Muscle of back (tissue), 13 donors: ENCODE results near the gene DEFB118. TPM values are rescaled to one million over a fixed set of nuclear protein-coding genes. Genes with fewer than 3 reads are reported as not detected.
"Not testable (repeated sequence)": the region's sequence is repeated elsewhere in the genome, so short reads cannot be mapped to it uniquely, and the experiment has no call there.

Source experiments
- DNase-seq, 3 donors: peaks; one replicate each; pipeline versions ENCODE4 v3.0.0 to v3.0.0-alpha.2; 2013
- long read RNA-seq, 9 donors: transcript quantifications; one replicate each; lab custom pipeline, GENCODE V29; 2026
- polyA plus RNA-seq, 10 donors: library from polyadenylated mRNA; unstranded; fragments of 120-200 nt; gene quantifications; one replicate each; pipeline ENCODE4 v1.2.1, GENCODE V29; 2013; ENCODE audit not compliant: insufficient read length in 10 of 10

DEFB118 gene, protein sequence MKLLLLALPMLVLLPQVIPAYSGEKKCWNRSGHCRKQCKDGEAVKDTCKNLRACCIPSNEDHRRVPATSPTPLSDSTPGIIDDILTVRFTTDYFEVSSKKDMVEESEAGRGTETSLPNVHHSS
- polyA plus RNA-seq = not detected
- long read RNA-seq, donor 1 = 0 reads
- long read RNA-seq, donor 2 = 0 reads
- long read RNA-seq, donor 3 = 0 reads
- long read RNA-seq, donor 4 = 0 reads
- long read RNA-seq, donor 5 = 0 reads
- long read RNA-seq, donor 6 = 0 reads
- long read RNA-seq, donor 7 = 0 reads
- long read RNA-seq, donor 8 = 0 reads
- long read RNA-seq, donor 9 = 0 reads

DNA sequence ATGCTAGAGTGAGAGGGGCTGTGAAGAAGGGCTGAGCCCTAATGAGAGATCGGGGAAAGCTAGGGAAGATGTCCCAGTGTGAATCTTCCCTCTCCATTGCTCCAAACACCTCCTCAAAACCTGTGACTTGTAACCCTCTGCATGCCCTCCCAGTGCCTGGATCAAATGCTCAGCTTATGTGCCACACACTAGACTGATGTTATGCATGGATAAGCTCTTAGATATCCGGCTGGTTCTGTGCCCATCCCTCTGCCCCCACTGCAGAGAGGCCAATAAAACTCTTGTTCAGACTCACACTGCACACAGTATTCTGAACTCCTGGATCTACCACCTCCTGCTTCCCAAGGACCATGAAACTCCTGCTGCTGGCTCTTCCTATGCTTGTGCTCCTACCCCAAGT is at the start of gene DEFB118:
Gene DEFB118 (plus strand): TSS at position 301 of the 400 bp plus-strand sequence. CDS start 50 bp downstream, at position 351.
- DNase-seq = no peak

DNA sequence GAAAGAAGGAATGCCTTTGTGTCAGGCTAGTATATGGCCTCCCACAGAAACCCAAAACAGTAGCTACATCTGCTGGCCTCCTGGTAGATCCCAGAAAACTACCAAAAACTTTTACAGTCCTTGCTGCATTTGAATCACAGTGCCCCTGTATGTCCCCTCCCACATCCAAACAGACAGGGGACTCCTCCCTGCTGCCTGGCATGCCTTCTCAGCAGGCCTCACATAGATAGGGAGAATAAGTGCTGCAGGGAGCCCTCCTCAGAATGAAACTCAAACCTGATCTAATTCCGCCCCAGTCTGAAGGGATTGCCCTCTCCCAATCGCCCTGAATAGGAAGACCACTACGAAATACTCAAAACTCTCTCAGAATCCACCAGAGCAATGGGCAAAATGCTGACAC is 45.9 kb upstream of the DEFB118 start:
- no peak for DNase-seq

DNA sequence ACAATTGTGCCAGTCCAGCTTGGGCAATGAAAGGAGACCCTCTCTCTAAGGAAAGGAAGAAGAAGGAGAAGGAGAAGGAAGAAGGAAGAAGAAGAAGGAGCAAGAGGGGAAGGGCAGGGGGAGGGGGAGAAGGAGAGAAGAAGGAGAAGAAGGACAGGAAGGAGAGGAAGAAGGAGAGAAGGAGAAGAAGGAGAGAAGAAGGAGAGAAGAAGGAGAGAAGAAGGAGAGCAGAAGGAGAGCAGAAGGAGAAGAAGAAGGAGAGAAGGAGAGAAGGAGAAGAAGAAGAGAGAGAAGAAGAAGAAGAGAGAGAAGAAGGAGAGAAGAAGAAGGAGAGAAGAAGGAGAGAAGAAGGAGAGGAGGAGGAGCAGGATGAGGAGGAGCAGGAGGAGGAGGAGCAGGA is 37.5 kb upstream of the DEFB118 start:
- DNase-seq = no peak

DNA sequence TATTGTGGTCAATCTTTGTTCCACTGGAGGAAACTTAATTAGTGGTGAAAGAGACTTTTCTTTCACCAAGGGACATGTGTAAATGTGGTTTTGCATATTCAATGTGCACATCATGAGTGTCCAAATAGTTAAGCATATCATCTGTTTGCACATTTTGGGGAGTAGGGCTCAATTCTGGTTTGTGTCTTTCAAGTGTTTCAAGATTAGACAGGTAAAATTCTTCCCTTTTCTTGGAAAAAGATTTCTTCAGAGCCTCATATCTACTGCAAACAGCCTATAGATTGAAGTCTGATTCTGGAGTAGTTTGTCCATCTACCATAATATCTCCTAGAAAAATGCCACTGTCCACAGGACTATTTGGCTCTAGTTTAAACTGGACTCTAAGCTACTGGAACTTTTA is 26.9 kb upstream of the DEFB118 start:
- DNase-seq = no peak

DNA sequence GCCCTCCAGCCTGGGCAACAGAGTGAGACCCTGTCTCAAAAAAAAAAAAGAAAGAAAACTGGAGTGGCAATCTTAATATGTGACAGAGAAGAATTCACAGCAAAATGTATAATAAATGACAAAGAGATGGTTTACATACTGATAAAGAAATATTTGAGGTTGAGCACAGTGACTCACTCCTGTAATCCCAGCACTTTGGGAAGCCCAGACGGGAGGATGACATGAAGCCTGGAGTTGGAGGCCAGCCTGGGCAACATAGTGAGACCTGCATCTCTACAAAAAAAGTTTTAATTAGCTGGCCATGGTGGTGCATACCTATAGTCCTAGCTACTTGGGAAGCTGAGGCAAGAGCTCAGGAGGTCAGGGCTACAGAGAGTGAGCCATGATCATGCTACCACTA is 12.4 kb upstream of the DEFB118 start:
- DNase-seq = no peak

DNA sequence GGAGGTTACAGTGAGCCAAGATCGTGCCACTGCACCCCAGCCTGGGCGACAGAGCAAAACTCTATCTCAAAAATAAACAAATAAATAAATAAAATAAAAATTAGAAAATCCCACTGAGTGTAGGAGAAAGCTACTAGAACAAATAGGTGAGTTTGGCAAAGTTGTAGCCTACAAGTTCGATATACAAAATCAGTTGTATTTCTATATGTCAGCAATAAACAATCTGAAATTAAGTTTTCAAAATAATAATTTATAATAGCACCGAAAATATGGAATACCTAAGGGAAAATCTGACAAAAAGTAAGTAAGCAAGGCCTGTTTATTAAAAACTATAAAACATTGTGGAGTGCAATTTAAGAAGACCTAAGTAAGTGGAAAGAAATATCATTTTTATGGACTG is 5.1 kb upstream of the DEFB118 start:
- no peak for DNase-seq

DNA sequence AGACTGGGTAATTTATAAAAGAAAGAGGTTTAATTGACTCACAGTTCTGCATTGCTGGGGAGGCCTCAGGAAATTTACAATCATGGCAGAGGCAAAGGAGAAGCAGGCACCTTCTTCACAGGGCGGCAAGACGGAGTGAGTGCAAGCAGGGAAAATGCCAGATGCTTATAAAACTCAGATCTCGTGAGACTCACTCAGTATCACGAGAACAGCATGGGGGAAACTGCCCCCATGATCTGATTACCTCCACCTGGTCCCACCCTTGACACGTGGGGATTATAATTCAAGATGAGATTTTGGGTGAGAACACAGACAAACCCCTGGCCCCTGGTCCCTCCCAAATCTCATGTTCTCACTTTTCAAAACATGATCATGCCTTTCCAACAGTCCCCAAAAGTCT is 4.1 kb upstream of the DEFB118 start:
- DNase-seq = not testable (repeated sequence)

DNA sequence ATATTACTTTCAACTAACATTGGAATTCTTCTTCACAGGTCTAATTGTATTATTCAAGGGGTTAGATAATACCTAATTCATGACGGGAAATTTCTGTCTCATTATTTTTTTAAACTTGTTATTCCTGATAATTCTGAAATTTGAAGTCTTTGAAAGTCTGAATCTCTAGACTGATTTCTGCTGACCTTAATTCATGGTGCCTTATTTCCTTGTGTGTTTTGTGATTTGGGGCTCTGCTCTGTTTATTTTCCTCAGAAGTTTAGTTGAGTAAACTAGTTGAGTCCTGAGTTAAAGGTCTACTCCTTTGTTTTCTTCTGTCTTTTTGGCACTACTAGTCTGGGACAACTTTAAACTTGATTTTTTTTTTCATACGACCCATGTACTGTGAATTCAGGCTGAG is 5.9 kb downstream of the DEFB118 start:
- DNase-seq = no peak

DNA sequence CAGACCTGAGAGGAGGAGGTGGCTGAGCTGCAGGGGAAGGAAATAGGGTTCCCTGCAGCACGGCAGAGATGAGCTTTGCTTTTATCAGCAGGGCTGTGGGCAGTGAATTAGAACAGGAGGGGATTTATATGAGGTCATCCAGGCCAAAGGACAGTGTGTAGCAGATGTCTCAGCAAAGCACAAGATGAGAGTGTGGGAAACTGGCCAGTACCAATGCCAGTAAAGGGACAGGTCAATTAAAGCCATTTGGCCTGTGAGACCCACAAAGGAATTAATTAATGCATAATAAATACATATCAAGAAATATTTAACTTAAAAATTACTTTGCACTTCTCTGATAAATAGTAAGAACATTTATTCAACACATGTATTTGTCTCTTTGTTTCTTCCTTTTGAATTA is 22.1 kb downstream of the DEFB118 start, which contains the start of gene DEFB119:
Gene DEFB119 (minus strand): TSS at position 101 of the 400 bp plus-strand sequence. CDS start 107 bp downstream, outside the sequence.
- no peak for DNase-seq

DNA sequence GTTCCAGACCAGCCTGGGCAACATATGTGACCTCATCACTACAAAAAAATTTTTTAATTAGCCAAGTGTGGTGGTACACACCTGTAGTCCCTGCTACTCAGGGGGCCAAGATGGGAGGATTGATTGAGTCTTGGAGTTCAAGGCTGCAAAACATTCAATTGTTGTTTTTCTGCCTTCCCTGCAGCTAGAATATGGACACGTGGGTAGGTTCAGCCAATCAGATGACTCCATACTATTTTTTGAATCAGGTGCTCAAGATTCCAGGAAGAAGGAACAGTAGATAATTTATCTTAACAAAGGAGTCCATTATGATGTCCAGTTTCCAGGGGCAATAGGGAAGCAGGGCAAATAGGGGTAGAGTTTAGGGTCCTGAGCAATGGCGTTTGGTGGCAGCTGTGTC is 24.4 kb downstream of the DEFB118 start:
- DNase-seq = no peak

DNA sequence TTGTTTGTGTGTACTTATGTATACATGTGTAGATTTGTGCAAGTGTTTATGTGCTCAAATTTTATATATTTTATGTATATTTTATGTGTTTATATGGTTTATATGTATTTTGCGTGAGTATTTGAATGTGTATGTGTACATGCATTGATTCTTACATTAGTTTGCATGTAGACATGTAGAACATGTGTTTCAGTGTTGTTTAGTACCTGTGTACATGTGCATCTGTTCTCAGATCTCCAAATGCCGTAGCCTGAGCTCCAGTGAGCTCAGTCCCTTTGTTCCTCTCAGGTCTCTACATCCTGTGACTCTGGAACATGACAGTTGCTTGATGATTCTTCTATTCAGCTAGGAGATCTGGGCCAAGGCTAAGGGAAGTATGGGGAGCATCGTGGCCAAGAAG is 26.5 kb downstream of the DEFB118 start:
- no peak for DNase-seq

DNA sequence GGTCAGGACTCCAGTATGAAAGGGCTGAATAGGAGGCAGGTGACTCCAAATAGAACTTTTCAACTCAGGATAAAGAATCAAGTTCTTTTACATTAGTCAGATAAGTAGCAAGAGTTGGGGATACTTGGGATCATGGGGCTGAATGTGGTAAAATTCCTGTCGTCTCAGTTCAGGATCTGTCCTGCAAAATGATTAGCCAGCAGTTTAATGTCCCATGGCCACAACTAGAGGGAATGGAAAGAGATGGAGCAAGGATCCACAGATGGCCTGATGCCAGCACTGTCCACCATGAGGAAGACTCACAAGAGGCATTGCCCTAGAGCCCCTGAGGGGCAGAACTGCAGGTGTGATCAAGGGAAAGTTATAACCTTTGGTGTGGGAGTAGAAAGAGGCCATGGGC is 35.5 kb downstream of the DEFB118 start:
- DNase-seq = no peak

DNA sequence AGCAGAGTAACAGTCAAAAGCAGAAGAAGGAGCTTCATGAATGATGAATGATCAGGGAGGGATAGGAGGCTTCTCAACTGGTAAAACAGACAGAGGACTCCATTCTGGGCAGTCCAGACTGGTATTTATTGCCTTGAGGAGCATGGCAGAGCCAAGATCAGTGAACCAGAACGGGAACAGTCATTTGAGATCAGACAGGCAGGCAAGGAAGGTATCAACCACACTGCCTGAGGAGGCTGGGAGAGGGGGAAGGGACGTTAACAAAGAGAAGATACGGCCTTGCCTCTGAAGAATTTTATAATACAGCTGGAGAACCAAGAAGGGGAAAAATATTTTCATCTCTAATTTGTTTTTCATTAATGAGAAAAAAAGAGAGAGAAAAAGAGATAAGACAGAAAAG is 37.7 kb downstream of the DEFB118 start, which contains the start of gene DEFB121:
Gene DEFB121 (minus strand): TSS at position 101 of the 400 bp plus-strand sequence. CDS start 63 bp downstream, at position 38.
- DNase-seq = no peak

DNA sequence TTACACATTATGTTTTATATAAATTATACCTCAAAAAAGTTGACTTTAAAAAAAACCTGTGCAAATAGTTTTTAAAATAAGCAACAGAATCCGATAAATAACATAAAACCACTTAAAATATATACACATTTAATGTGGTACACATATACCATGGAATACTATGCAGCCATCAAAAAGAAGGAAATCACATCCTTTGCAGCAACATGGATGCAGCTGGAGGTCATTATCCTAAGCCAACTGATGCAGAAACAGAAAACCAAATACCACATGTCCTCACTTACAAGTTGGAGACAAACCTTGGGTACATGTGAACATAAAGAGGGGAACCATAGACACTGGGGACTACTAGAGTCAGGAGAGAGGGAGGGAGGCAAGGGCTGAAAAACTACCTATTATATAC is 41.6 kb downstream of the DEFB118 start:
- no peak for DNase-seq

DNA sequence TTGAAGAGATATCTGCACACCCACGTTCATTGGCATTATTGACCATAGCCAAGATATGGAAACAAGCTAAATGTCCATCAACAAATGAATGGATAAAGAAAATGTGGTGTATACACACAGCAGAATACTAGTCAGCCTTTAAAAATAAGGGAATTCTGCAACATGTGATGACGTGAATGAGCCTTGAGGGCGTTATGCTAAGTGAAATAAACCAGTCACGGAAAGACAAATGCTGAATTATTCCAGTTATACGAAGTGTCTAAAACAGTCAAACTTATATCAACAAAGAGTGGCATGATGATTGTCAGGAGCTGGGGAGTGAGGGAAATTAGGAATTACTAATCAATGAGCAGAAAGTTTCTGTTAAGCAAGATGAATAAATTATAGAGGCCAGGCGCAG is 46.0 kb downstream of the DEFB118 start:
- DNase-seq = no peak

DNA sequence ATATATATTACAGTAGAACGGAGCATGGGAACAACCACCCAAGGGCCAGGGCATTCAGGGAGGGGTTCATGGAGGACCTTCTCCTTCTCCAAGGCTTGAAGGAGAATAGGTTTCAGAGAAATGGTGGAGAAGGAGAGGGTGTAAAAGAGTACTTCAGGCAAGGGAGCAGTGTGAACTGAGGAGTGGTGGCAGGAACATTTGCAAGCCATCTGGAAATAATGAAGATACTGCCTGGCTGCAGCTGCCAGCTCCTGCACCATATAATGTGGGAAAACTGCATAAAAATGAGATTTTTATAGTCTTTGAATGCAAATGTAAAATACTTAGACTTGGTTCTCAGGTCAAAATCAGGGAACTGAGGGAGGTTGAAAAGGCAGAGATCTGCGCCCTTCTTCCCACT is 47.3 kb downstream of the DEFB118 start:
- no peak for DNase-seq

DNA sequence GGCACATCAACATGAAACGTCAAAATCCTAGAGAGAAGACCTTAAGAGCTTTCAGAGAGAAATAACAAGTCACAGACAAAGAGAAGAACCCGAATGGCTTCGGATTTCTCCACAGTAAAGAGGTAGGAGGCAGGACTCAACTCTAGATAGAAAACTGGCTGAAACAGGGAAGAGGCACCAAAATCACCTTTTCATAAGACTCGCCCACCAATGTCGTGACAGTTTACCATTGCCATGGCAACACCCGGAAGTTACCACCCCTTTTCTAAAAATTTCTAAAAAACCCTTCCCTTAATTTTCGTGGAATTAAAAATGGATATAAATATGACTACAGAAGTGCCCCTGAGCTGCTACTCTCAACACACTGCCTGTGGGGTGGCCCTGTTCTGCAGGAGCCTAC is 49.9 kb downstream of the DEFB118 start:
- DNase-seq = no peak

Other genes with a start within 250 kb of the DEFB118 start
- not detected for gene DEFB115, start 110.9 kb upstream of the DEFB118 start, polyA plus RNA-seq
- not detected for gene DEFB116, start 60.0 kb upstream of the DEFB118 start, polyA plus RNA-seq
- gene DEFB119, start 22.0 kb downstream of the DEFB118 start, polyA plus RNA-seq = not detected
- not detected for gene DEFB121, start 37.6 kb downstream of the DEFB118 start, polyA plus RNA-seq
- not detected for gene DEFB123, start 72.0 kb downstream of the DEFB118 start, polyA plus RNA-seq
- 1 to 10 TPM in 6 of 10 donors, under 1 TPM in 4; 0.59 to 2.6 (median 1.1) TPM for gene DEFB124, start 106.5 kb downstream of the DEFB118 start, polyA plus RNA-seq
- 1 to 10 TPM; 4.4 to 8.5 (median 6.0) TPM for gene REM1, start 106.7 kb downstream of the DEFB118 start, polyA plus RNA-seq
- 100 to 1,000 TPM in 1 of 10 donors, 10 to 100 TPM in 9; 70.3 to 105 (median 79.2) TPM for gene HM13, start 145.8 kb downstream of the DEFB118 start, polyA plus RNA-seq
- 10 to 100 TPM; 14.0 to 46.5 (median 29.0) TPM for gene ID1, start 236.7 kb downstream of the DEFB118 start, polyA plus RNA-seq